Measurements from ENCODE around the gene ATXN3L.

DNA sequence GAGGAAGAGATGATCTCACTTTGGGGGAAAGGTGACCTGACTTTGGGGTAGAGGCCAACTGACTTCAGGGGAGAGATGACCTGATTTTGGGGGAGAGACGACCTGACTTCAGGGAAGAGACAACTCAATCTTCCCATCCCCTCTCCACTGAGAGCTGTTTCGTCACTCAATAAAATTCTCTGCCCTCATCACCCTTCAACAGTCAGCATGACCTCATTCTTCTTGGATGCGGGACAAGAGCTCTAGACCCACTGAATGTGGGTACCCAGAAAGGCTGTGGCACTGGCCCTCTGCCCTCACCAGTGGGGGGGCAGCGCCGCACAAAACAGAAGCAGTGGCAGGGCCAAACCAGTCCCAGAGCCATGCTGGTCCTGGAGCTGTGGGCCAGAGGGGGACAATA, 34.6 kb downstream of the ATXN3L start:
- TF ChIP-seq MAX (IDR thresholded peaks at IDR 0.05): no peak
- no peak for TF ChIP-seq POLR2A (IDR thresholded peaks at IDR 0.05; ENCODE audit: borderline replicate concordance, extremely low read depth, insufficient read depth, insufficient read length)
- TF ChIP-seq, protein P1, sequence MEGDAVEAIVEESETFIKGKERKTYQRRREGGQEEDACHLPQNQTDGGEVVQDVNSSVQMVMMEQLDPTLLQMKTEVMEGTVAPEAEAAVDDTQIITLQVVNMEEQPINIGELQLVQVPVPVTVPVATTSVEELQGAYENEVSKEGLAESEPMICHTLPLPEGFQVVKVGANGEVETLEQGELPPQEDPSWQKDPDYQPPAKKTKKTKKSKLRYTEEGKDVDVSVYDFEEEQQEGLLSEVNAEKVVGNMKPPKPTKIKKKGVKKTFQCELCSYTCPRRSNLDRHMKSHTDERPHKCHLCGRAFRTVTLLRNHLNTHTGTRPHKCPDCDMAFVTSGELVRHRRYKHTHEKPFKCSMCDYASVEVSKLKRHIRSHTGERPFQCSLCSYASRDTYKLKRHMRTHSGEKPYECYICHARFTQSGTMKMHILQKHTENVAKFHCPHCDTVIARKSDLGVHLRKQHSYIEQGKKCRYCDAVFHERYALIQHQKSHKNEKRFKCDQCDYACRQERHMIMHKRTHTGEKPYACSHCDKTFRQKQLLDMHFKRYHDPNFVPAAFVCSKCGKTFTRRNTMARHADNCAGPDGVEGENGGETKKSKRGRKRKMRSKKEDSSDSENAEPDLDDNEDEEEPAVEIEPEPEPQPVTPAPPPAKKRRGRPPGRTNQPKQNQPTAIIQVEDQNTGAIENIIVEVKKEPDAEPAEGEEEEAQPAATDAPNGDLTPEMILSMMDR (IDR thresholded peaks at IDR 0.05 in 2 of 3, conservative IDR thresholded peaks at IDR 0.05 in 1 of 3; ENCODE audit: borderline replicate concordance in 1 of 3, insufficient read depth in 1 of 3, low read depth in 2 of 3, low read length in 2 of 3): no peak
- no peak for TF ChIP-seq TCF7L2 (IDR thresholded peaks at IDR 0.05; ENCODE audit: borderline replicate concordance, extremely low read depth, insufficient read depth, insufficient read length)
- no peak for TF ChIP-seq CEBPB (IDR thresholded peaks at IDR 0.05; ENCODE audit: low read depth)
- TF ChIP-seq RAD21 (IDR thresholded peaks at IDR 0.05; ENCODE audit: low read depth): no peak
- TF ChIP-seq EZH2 (IDR thresholded peaks at IDR 0.05): no peak
- no peak for TF ChIP-seq FOSL1 (IDR thresholded peaks at IDR 0.05; ENCODE audit: low read depth)
- TF ChIP-seq SIN3A (IDR thresholded peaks at IDR 0.05; ENCODE audit: low read depth): no peak
- TF ChIP-seq ZNF274 (IDR thresholded peaks at IDR 0.05; ENCODE audit: low read depth, low read length): no peak
- no peak for TF ChIP-seq SP1 (IDR thresholded peaks at IDR 0.05; ENCODE audit: low read depth)
- TF ChIP-seq JUND (IDR thresholded peaks at IDR 0.05): no peak
